ENCODE measurements around the gene FRMD4A. TPM values are rescaled to one million over a fixed set of nuclear protein-coding genes. Genes with fewer than 3 reads are reported as not detected.
"Not testable (repeated sequence)": the region's sequence is repeated elsewhere in the genome, so short reads cannot be mapped to it uniquely, and the experiment has no call there.

The FRMD4A gene
- polyA plus RNA-seq, 5 donors = 48.9 to 60.9 (median 53.0) TPM

- peak; percentile 45 to 49 for DNase-seq
These were observed 177.1 kb downstream of the FRMD4A start for GRCh38 chr10:14153570-14154055.

- DNase-seq = no peak
These were observed 179.2 kb downstream of the FRMD4A start for GRCh38 chr10:14151571-14151970.

- no peak for DNase-seq
These were observed 180.2 kb downstream of the FRMD4A start for GRCh38 chr10:14150526-14150925.

GRCh38 chr10:14146501-14146900 lies 184.2 kb downstream of the FRMD4A start:
- DNase-seq = no peak

- no peak for DNase-seq
These were observed 184.7 kb downstream of the FRMD4A start for GRCh38 chr10:14146025-14146424.

GRCh38 chr10:14144451-14144850 lies 186.3 kb downstream of the FRMD4A start:
- DNase-seq = no peak

- DNase-seq = no peak
These were observed 188.0 kb downstream of the FRMD4A start for GRCh38 chr10:14142606-14143250.

- no peak for DNase-seq
These were observed 189.4 kb downstream of the FRMD4A start for GRCh38 chr10:14141283-14141682.

- DNase-seq = no peak
These were observed 193.3 kb downstream of the FRMD4A start for GRCh38 chr10:14137391-14137790.

- DNase-seq = not testable (repeated sequence)
These were observed 195.5 kb downstream of the FRMD4A start for GRCh38 chr10:14135196-14135595.

GRCh38 chr10:14134275-14134674 lies 196.4 kb downstream of the FRMD4A start:
- DNase-seq = no peak

GRCh38 chr10:14131261-14131960 lies 199.3 kb downstream of the FRMD4A start:
- no peak for DNase-seq

GRCh38 chr10:14129770-14130169 lies 201.0 kb downstream of the FRMD4A start:
- DNase-seq = no peak

- DNase-seq = no peak
These were observed 202.2 kb downstream of the FRMD4A start for GRCh38 chr10:14128519-14128918.

- no peak for DNase-seq
These were observed 203.9 kb downstream of the FRMD4A start for GRCh38 chr10:14126697-14127440.

- no peak for DNase-seq
These were observed 205.2 kb downstream of the FRMD4A start for GRCh38 chr10:14125564-14125963.

GRCh38 chr10:14124941-14125340 lies 205.8 kb downstream of the FRMD4A start:
- DNase-seq = no peak

- DNase-seq = no peak
These were observed 207.6 kb downstream of the FRMD4A start for GRCh38 chr10:14123139-14123538.

- DNase-seq = no peak
These were observed 209.9 kb downstream of the FRMD4A start for GRCh38 chr10:14120812-14121211.

GRCh38 chr10:14118953-14119352 lies 211.8 kb downstream of the FRMD4A start:
- no peak for DNase-seq

- DNase-seq = no peak
These were observed 213.9 kb downstream of the FRMD4A start for GRCh38 chr10:14116837-14117236.

- no peak for DNase-seq
These were observed 214.7 kb downstream of the FRMD4A start for GRCh38 chr10:14116021-14116420.

- no peak for DNase-seq
These were observed 215.9 kb downstream of the FRMD4A start for GRCh38 chr10:14114791-14115190.
